Measurements from ENCODE around the gene TTC29. TPM values are rescaled to one million over a fixed set of nuclear protein-coding genes. Genes with fewer than 3 reads are reported as not detected.

TTC29 gene
- total and polyA plus RNA-seq, 9 of the 15 experiments (the other 6 are each of a cell fraction or from before 2014, with no cell fraction given): 0.04 TPM; not detected in 8

- TF ChIP-seq ZNF668 (CRISPR knock-in tag; IDR thresholded peaks at IDR 0.05) (no peak), ZNF121 (CRISPR knock-in tag; conservative IDR thresholded peaks at IDR 0.05) (no peak), ZNF431 (CRISPR knock-in tag; IDR thresholded peaks at IDR 0.05) (no peak), ZNF584 (CRISPR knock-in tag; IDR thresholded peaks at IDR 0.05; ENCODE audit: low read depth) (no peak), HMGXB4 (CRISPR knock-in tag; IDR thresholded peaks at IDR 0.05) (no peak), TAF7 (tag; IDR thresholded peaks at IDR 0.05) (no peak), MXD1 (CRISPR knock-in tag; IDR thresholded peaks at IDR 0.05; ENCODE audit: borderline replicate concordance, poor library complexity, severe bottlenecking) (no peak)
Measured at GRCh38 chr4:146932116-146932515, 13.5 kb downstream of the TTC29 start (continued).

GRCh38 chr4:146930673-146931072, 15.0 kb downstream of the TTC29 start:
- intact Hi-C loops (cut with micrococcal nuclease): no loop called here
- Histone ChIP-seq H3K36me3 (ENCODE audit: control insufficient read depth, insufficient read depth, low read length) (no peaks in the 10 kb centered on the region), H3K4me2 (ENCODE audit: insufficient read depth, low read length) (no peak overlapping the region), H3K27me3 (ENCODE audit: control insufficient read depth in 2 of 2, insufficient read depth in 2 of 2, low read length in 2 of 2) (no peaks in the 10 kb centered on the region), H3K4me1 (replicated peaks in 1 of 2; ENCODE audit: control insufficient read depth in 2 of 2, insufficient read depth in 2 of 2, low read length in 2 of 2) (no peaks in the 10 kb centered on the region), H4K20me1 (replicated peaks; ENCODE audit: control insufficient read depth, insufficient read depth, low read length) (no peaks in the 10 kb centered on the region), H3K4me3 (no peak overlapping the region), H3K9ac (ENCODE audit: insufficient read depth in 1 of 2, low read depth in 2 of 2, low read length in 2 of 2) (no peak overlapping the region), H3K79me2 (ENCODE audit: control insufficient read depth, insufficient read depth, low read length) (no peaks in the 10 kb centered on the region), H2AFZ (ENCODE audit: low read depth, low read length) (no peak overlapping the region), H3K9me3 (replicated peaks; ENCODE audit: control insufficient read depth, insufficient read depth, low read depth, low read length) (no peaks in the 10 kb centered on the region), H3K9me1 (ENCODE audit: control insufficient read depth, insufficient read depth, low read length) (no peaks in the 10 kb centered on the region), H3K27ac (ENCODE audit: extremely low read depth, low read depth, low read length) (no peak overlapping the region)
- ChIA-PET CTCF (ENCODE audit: low intra/inter-chr PET ratio) (no interaction called here), POLR2A (no interaction called here)
- in situ Hi-C loops (cut with MboI): no loop called here
- ATAC-seq (no peak), FAIRE-seq (no peak), DNase-seq (ENCODE audit: extremely low read depth in 1 of 4, low spot score in 3 of 4) (no peak)
- no TSS peak for BruUV-seq (replicated peaks)
- WGBS (ENCODE audit: insufficient coverage, low coverage, missing lambda C conversion rate): 0% methylated on average over 2 of the region's 2 CpGs
- TF ChIP-seq SNRNP70 (optimal IDR thresholded peaks at IDR 0.05; ENCODE audit: low read depth, low read length) (no peak), CGGBP1 (CRISPR knock-in tag; IDR thresholded peaks at IDR 0.05) (no peak), ADNP (tag; IDR thresholded peaks at IDR 0.05) (no peak), ARID3B (CRISPR knock-in tag; IDR thresholded peaks at IDR 0.05; ENCODE audit: borderline replicate concordance) (no peak), BCOR (IDR thresholded peaks at IDR 0.05) (no peak), CEBPZ (IDR thresholded peaks at IDR 0.05; ENCODE audit: borderline replicate concordance, low read depth, low read length) (no peak), EWSR1 (IDR thresholded peaks at IDR 0.05; ENCODE audit: borderline replicate concordance, low read depth, partially characterized antibody) (no peak)
